ENCODE measurements around the gene CRYGN. TPM values are rescaled to one million over a fixed set of nuclear protein-coding genes. Genes with fewer than 3 reads are reported as not detected.

The CRYGN gene
- total RNA-seq, 1 donor from 2014 or later, result 0.41 TPM

DNA sequence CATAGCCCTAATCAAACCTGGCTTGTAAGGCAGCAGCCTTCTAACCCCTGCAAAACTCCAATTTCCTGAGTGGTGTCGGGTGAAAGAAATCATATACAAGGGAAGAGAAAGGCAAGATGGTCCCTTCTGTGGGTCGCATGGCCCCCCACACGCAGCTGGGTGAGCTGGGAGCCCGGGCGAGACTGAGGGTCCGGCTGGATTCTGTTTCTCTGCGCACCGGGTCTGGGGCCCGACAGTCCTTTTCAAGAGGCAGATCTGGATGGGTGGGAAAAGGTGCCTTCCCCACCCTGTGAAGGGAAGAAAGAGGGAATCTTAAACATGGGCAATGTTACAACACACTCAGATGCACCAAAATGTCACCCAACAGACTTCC is 48.6 kb downstream of the CRYGN start:
- no peaks in the 10 kb centered on the region for H3K36me3 ChIP-seq
- H3K9me3 ChIP-seq (replicated peaks), result no peaks in the 10 kb centered on the region
- H3K4me1 ChIP-seq, result no peaks in the 10 kb centered on the region
- intact Hi-C loops (cut with micrococcal nuclease), result no loop called here
- no peak for DNase-seq
- no peak for TF ChIP-seq CTCF (IDR thresholded peaks at IDR 0.05; ENCODE audit: borderline replicate concordance)
- H3K4me3 ChIP-seq, result no peak overlapping the region
- H3K27me3 ChIP-seq (ENCODE audit: low read depth), result peaks cover 26% of the 10 kb centered on the region
- H3K27ac ChIP-seq (replicated peaks), result no peak overlapping the region

DNA sequence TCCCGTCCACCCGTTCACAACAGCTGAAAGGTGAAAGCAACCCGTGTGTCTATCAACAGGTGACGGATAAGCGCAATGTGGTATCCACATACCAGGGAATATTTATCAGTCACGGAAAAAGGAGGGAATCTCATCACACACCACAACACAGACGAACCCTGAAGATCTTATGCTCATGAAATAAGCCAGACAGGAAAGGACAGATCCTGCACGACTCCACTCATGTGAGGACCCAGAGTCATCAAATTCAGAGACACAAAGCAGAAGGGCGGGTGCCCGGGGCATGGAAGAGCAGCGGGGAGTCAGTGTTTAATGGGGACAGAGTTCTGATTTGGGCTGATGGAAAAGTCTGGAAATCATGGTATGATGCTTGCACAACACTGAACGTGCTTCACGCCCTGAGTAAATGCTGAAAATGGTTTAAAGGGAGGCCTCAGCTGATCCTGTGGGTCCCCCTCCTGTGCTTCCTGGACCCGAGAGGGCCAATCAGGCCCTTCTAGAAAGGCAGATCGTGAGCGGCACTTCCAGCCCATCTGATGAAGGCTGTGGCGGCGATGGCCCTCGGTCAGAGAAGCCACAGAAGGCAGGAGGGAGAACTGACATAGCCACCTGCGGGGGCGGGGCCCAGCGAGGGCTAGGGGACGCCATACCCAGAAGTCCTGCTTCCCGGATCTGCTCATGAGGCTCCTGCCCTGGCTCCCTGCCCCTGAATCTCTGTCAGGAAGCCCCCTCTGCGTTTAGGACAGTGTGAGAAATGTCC is 49.2 kb downstream of the CRYGN start:
- Histone ChIP-seq H3K4me3 (no peak overlapping the region), H3K36me3 (no peaks in the 10 kb centered on the region), H3K27me3 (ENCODE audit: low read depth) (peaks cover 30% of the 10 kb centered on the region), H3K27ac (replicated peaks) (no peak overlapping the region), H3K4me1 (no peaks in the 10 kb centered on the region), H3K9me3 (replicated peaks) (no peaks in the 10 kb centered on the region)
- no peak for TF ChIP-seq CTCF (IDR thresholded peaks at IDR 0.05; ENCODE audit: borderline replicate concordance)
- peak; percentile 10 for DNase-seq
- intact Hi-C loops (cut with micrococcal nuclease), result no loop called here

GRCh38 chr7:151389768-151390597 is 50.0 kb downstream of the CRYGN start:
- intact Hi-C loops (cut with micrococcal nuclease), result no loop called here
- no peaks in the 10 kb centered on the region for H3K36me3 ChIP-seq
- DNase-seq, result peak; percentile 10
- no peak overlapping the region for H3K27ac ChIP-seq (replicated peaks)
- peaks cover 38% of the 10 kb centered on the region for H3K27me3 ChIP-seq (ENCODE audit: low read depth)
- no peak overlapping the region for H3K4me3 ChIP-seq
- no peak for TF ChIP-seq CTCF (IDR thresholded peaks at IDR 0.05; ENCODE audit: borderline replicate concordance)
- H3K4me1 ChIP-seq, result no peaks in the 10 kb centered on the region
- no peaks in the 10 kb centered on the region for H3K9me3 ChIP-seq (replicated peaks)

- no peaks in the 10 kb centered on the region for H3K4me1 ChIP-seq
- no peak overlapping the region for H3K27ac ChIP-seq (replicated peaks)
- DNase-seq, result peak; percentile 2
- H3K9me3 ChIP-seq (replicated peaks), result no peaks in the 10 kb centered on the region
- H3K27me3 ChIP-seq (ENCODE audit: low read depth), result peaks cover 40% of the 10 kb centered on the region
- no peaks in the 10 kb centered on the region for H3K36me3 ChIP-seq
- no peak for TF ChIP-seq CTCF (IDR thresholded peaks at IDR 0.05; ENCODE audit: borderline replicate concordance)
- intact Hi-C loops (cut with micrococcal nuclease), result no loop called here
- H3K4me3 ChIP-seq, result no peak overlapping the region
These were observed 50.7 kb downstream of the CRYGN start for GRCh38 chr7:151389096-151389767.

DNA sequence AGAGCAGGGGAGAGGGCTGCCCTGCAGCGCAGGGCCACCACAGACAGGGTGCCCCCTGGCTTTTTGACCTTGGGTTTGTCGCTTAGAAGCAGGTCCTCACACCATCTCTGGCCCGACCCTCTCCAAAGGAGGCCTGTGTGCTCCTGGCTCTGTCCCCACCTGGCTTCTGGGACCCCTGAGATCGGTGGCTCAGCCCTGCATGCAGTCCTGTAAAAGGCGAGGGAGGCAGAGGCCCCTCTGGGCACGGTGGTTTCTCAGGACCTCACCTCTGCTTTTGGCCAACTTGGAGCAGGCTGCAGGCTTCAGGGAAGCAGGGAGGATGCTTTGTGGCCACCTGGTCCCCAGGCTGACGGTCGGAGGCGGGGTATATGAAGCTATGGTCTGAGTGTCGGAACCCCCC is 51.5 kb downstream of the CRYGN start:
- no peaks in the 10 kb centered on the region for H3K9me3 ChIP-seq (replicated peaks)
- no peak for TF ChIP-seq CTCF (IDR thresholded peaks at IDR 0.05; ENCODE audit: borderline replicate concordance)
- intact Hi-C loops (cut with micrococcal nuclease), result no loop called here
- no peak overlapping the region for H3K27ac ChIP-seq (replicated peaks)
- DNase-seq, result no peak
- H3K4me1 ChIP-seq, result no peaks in the 10 kb centered on the region
- no peak overlapping the region for H3K4me3 ChIP-seq
- H3K36me3 ChIP-seq, result no peaks in the 10 kb centered on the region
- H3K27me3 ChIP-seq (ENCODE audit: low read depth), result peaks cover 38% of the 10 kb centered on the region
